DND-41 (cell line): ENCODE data around the gene PARL.
A peak's percentile ranks its signal among the peaks of the same experiment; 100 is the strongest.

Experiments
- ATAC-seq: fragments of 200-7000 bp; cut with Tn5 transposase; 3 replicates; pipeline ENCODE4 v1.9.1; 2021; ENCODE audit warnings: low read depth; ENCODE audit not compliant: insufficient read depth
- DNase-seq: peaks from one replicate; pipeline ENCODE4 v3.0.0-alpha.2; 2020
- H2AFZ ChIP-seq: 2 replicates; pipeline ENCODE4 v1.6.0; 2012; ENCODE audit warnings: low read depth, low read length
- H3K27ac ChIP-seq: 2 replicates; pipeline ENCODE4 v1.5.1; 2012; ENCODE audit warnings: low read length, inconsistent platforms
- H3K27me3 ChIP-seq: fragments of 200-600 bp; sonication (generic); 2 replicates; pipeline ENCODE4 v1.6.0; 2012; ENCODE audit warnings: low read length, mild to moderate bottlenecking, inconsistent platforms; ENCODE audit not compliant: insufficient read depth, poor library complexity
- H3K36me3 ChIP-seq: 2 replicates; pipeline ENCODE4 v1.5.1; 2012; ENCODE audit warnings: low read length, inconsistent platforms; ENCODE audit not compliant: insufficient read depth
- H3K4me1 ChIP-seq: 2 replicates; pipeline ENCODE4 v1.5.1; 2012; ENCODE audit warnings: mild to moderate bottlenecking, low read length; ENCODE audit not compliant: insufficient read depth
- H3K4me2 ChIP-seq: 2 replicates; pipeline ENCODE4 v1.6.0; 2012; ENCODE audit warnings: mild to moderate bottlenecking, moderate library complexity, low read length, inconsistent platforms; ENCODE audit not compliant: insufficient read depth
- H3K4me3 ChIP-seq, 2 experiments: fragments of 200-600 bp in 1 of 2; shearing (Covaris generic) in 1 of 2; 2 replicates each; pipeline ENCODE4 v1.5.1; 2012 to 2016; ENCODE audit warnings: inconsistent platforms in 2 of 2, low read length in 2 of 2, mild to moderate bottlenecking in 2 of 2, low read depth in 1 of 2, moderate library complexity in 1 of 2
- H3K79me2 ChIP-seq: 2 replicates; pipeline ENCODE4 v1.6.0; 2012; ENCODE audit warnings: low read length, inconsistent platforms; ENCODE audit not compliant: insufficient read depth
- H3K9ac ChIP-seq: 2 replicates; pipeline ENCODE4 v1.6.0; 2012; ENCODE audit warnings: low read depth, mild to moderate bottlenecking, inconsistent platforms, low read length, moderate library complexity
- H3K9me3 ChIP-seq: 2 replicates; pipeline ENCODE4 v1.5.1; 2012; ENCODE audit warnings: low read length, moderate library complexity, mild to moderate bottlenecking, inconsistent platforms; ENCODE audit not compliant: insufficient read depth, severe bottlenecking
- H4K20me1 ChIP-seq: 2 replicates; pipeline ENCODE4 v1.6.0; 2012; ENCODE audit warnings: low read length; ENCODE audit not compliant: insufficient read depth
- EZH2 ChIP-seq: IDR thresholded peaks from 3 replicates; pipeline ENCODE4 v1.6.1; 2012; ENCODE audit warnings: borderline replicate concordance, low read depth, mild to moderate bottlenecking, moderate library complexity, low read length, inconsistent platforms; ENCODE audit not compliant: severe bottlenecking
- TF ChIP-seq, protein P1 (sequence below): IDR thresholded peaks from 2 replicates; pipeline ENCODE4 v1.5.1; 2012; ENCODE audit warnings: borderline replicate concordance, low read length, moderate library complexity, mild to moderate bottlenecking; ENCODE audit not compliant: poor library complexity, severe bottlenecking; ENCODE audit errors: extremely low read depth

Gene PARL

DNA sequence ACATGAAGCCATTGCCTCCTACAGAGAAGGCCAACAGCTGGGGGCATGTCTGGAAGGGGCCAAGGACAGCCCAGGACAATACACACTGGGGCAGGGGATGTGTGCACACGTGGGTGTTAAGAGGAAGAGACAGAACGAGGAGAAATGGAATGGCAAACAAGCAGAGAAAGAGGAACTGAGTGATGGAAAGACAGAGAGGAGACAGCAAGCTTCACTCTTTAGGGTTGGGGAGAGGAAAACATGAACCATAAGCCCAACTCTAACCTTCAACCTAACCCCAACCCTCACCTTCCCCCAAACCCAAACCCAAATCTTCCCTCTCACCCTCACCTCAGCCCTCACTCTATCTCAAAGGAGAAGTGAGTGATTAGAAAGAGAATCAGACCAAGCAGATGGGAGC is 11.9 kb upstream of the PARL start:
- Histone ChIP-seq H3K4me1 (peaks cover 5% of the 10 kb centered on the region), H3K36me3 (no peaks in the 10 kb centered on the region), H2AFZ (no peak overlapping the region), H4K20me1 (no peaks in the 10 kb centered on the region), H3K4me2 (no peak overlapping the region), H3K27ac (no peak overlapping the region), H3K9me3 (no peaks in the 10 kb centered on the region), H3K79me2 (no peaks in the 10 kb centered on the region), H3K9ac (no peak overlapping the region), H3K27me3 (peaks cover 5% of the 10 kb centered on the region), H3K4me3 (no peak overlapping the region)
- ATAC-seq (no peak), DNase-seq (no peak)
- TF ChIP-seq, protein P1, sequence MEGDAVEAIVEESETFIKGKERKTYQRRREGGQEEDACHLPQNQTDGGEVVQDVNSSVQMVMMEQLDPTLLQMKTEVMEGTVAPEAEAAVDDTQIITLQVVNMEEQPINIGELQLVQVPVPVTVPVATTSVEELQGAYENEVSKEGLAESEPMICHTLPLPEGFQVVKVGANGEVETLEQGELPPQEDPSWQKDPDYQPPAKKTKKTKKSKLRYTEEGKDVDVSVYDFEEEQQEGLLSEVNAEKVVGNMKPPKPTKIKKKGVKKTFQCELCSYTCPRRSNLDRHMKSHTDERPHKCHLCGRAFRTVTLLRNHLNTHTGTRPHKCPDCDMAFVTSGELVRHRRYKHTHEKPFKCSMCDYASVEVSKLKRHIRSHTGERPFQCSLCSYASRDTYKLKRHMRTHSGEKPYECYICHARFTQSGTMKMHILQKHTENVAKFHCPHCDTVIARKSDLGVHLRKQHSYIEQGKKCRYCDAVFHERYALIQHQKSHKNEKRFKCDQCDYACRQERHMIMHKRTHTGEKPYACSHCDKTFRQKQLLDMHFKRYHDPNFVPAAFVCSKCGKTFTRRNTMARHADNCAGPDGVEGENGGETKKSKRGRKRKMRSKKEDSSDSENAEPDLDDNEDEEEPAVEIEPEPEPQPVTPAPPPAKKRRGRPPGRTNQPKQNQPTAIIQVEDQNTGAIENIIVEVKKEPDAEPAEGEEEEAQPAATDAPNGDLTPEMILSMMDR = no peak
- no peak for TF ChIP-seq EZH2

DNA sequence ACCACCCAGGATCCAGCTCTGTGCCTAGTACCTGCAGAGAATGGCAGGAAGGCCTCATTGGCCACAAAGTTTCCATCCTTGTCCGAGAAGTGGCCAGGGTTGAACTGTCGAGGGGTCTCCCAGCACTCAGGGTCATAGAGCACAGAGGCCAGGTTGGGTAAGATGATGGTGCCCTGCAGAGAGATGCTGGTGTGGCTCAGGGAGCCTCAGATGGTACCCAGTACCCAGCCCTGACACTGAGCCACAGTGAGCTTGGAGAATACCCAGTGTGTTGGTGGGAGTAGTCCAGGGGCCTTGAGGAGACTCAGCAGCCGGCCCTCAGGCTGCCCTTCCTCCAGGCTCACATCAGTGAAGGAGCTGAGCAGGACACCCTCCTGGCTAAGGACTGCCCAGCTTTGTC is 11.5 kb upstream of the PARL start:
- Histone ChIP-seq H3K9me3 (no peaks in the 10 kb centered on the region), H3K79me2 (no peaks in the 10 kb centered on the region), H4K20me1 (no peaks in the 10 kb centered on the region), H3K4me3 (no peak overlapping the region), H3K9ac (no peak overlapping the region), H3K4me2 (no peak overlapping the region), H3K27ac (no peak overlapping the region), H3K27me3 (peaks cover 5% of the 10 kb centered on the region), H2AFZ (no peak overlapping the region), H3K36me3 (no peaks in the 10 kb centered on the region), H3K4me1 (peaks cover 5% of the 10 kb centered on the region)
- DNase-seq (no peak), ATAC-seq (no peak)
- TF ChIP-seq EZH2 = no peak
- TF ChIP-seq, protein P1 = no peak

DNA sequence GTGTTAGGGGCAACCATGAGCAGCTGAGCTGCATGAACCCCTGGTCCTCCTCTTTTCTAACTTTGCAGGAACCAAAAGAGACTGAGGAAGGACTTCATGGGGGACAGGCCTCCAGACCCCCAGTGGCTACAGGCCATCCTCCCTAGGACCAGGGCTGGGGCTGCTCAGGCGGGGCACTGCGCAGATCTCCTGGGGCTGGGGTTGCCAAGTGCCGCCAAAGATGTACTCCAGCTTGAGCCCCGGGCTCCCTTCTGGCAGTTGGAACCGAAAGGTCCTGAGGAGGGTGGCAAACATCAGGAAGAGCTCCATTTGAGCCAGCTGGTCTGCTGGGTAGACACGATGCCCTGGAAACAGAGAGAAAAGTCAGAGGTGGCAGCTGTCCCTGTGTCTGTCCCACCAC is 11.1 kb upstream of the PARL start:
- Histone ChIP-seq H3K4me3 (no peak overlapping the region), H3K27me3 (peaks cover 5% of the 10 kb centered on the region), H3K36me3 (no peaks in the 10 kb centered on the region), H3K4me1 (peaks cover 5% of the 10 kb centered on the region), H4K20me1 (no peaks in the 10 kb centered on the region), H3K9ac (no peak overlapping the region), H3K27ac (no peak overlapping the region), H3K9me3 (no peaks in the 10 kb centered on the region), H3K79me2 (no peaks in the 10 kb centered on the region), H2AFZ (no peak overlapping the region; the same call in 1 of the 2 replicates), H3K4me2 (peak overlapping the region; percentile 34; the same call in 1 of the 2 replicates)
- no peak for ATAC-seq
- no peak for DNase-seq
- TF ChIP-seq EZH2 = no peak
- TF ChIP-seq, protein P1 = no peak

DNA sequence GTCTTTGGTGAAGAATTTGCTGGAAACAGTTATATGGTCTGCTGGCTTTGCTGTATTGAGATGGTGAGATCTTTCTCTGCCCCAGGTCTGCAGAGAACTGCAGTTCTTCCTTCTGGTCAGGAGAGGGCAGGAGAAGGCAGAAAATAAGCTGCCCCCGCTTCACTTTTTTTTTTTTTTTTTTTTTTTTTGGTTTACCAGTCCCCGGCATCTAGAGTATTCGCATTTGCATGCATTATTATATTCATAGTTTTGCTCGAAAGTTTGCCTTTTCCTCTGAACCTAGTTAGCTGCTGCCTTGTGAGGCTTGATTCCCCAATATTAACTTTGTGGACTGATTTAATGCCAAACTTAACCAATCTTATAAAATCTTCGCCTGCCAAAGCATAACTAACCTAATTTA is 10.6 kb upstream of the PARL start:
- no peaks in the 10 kb centered on the region for H4K20me1 ChIP-seq
- peak overlapping the region; percentile 34 for H3K4me2 ChIP-seq
- H3K27me3 ChIP-seq = peaks cover 5% of the 10 kb centered on the region
- DNase-seq (peak; percentile 54), ATAC-seq (peak; percentile 81)
- TF ChIP-seq, protein P1 = peak; percentile 87
- TF ChIP-seq EZH2 = no peak
- H3K9me3 ChIP-seq = no peaks in the 10 kb centered on the region
- H3K9ac ChIP-seq = no peak overlapping the region
- peaks cover 5% of the 10 kb centered on the region for H3K4me1 ChIP-seq
- no peak overlapping the region; the same call in 1 of the 2 replicates for H2AFZ ChIP-seq
- H3K36me3 ChIP-seq = no peaks in the 10 kb centered on the region
- no peak overlapping the region for H3K4me3 ChIP-seq
- no peak overlapping the region for H3K27ac ChIP-seq
- H3K79me2 ChIP-seq = no peaks in the 10 kb centered on the region
